Dedifferentiated amniotic fluid mesenchymal stem cell (primary cell): ENCODE results near the gene UST.
A peak's percentile ranks its signal among the peaks of the same experiment; 100 is the strongest.
"Not testable (repeated sequence)": the region's sequence is repeated elsewhere in the genome, so short reads cannot be mapped to it uniquely, and the experiment has no call there.

Experiments
- DNase-seq: peaks from one replicate; pipeline ENCODE4 v3.0.0-alpha.2; 2016; ENCODE audit errors: extremely low spot score

Gene UST

GRCh38 chr6:149035766-149036165, 288.9 kb downstream of the UST start:
- no peak for DNase-seq

- DNase-seq, result peak; percentile 69
These were observed 290.3 kb downstream of the UST start for GRCh38 chr6:149037051-149037671.

- DNase-seq, result not testable (repeated sequence)
These were observed 292.2 kb downstream of the UST start for GRCh38 chr6:149039025-149039424.

GRCh38 chr6:149041953-149042352, 295.1 kb downstream of the UST start:
- DNase-seq, result no peak

GRCh38 chr6:149043476-149044130, 296.8 kb downstream of the UST start:
- no peak for DNase-seq

GRCh38 chr6:149044528-149044927, 297.7 kb downstream of the UST start:
- DNase-seq, result no peak

GRCh38 chr6:149045404-149045803, 298.6 kb downstream of the UST start:
- no peak for DNase-seq

- DNase-seq, result no peak
These were observed 299.5 kb downstream of the UST start for GRCh38 chr6:149046164-149046821.

GRCh38 chr6:149046822-149047246, 300.0 kb downstream of the UST start:
- DNase-seq, result no peak

- DNase-seq, result no peak
These were observed 302.4 kb downstream of the UST start for GRCh38 chr6:149049230-149049629.

GRCh38 chr6:149050160-149050559, 303.3 kb downstream of the UST start:
- DNase-seq, result no peak

GRCh38 chr6:149052350-149053106, 305.7 kb downstream of the UST start:
- DNase-seq, result no peak

- DNase-seq, result no peak
These were observed 307.2 kb downstream of the UST start for GRCh38 chr6:149053848-149054558.

- DNase-seq, result no peak
These were observed 307.8 kb downstream of the UST start for GRCh38 chr6:149054559-149055194.

GRCh38 chr6:149055195-149055899, 308.5 kb downstream of the UST start:
- no peak for DNase-seq

- DNase-seq, result no peak
These were observed 310.1 kb downstream of the UST start for GRCh38 chr6:149056777-149057463.

- DNase-seq, result no peak
These were observed 310.6 kb downstream of the UST start for GRCh38 chr6:149057464-149057840.

GRCh38 chr6:149059557-149059956, 312.7 kb downstream of the UST start:
- DNase-seq, result no peak

- DNase-seq, result no peak
These were observed 313.6 kb downstream of the UST start for GRCh38 chr6:149060300-149060984.
